SK-N-DZ (cell line): ENCODE measurements around the gene TBC1D2B.
"Not testable (repeated sequence)": the region's sequence is repeated elsewhere in the genome, so short reads cannot be mapped to it uniquely, and the experiment has no call there.

Experiments
- DNase-seq: peaks from one replicate; pipeline ENCODE4 v3.0.0-alpha.2; 2015; ENCODE audit warnings: low spot score

TBC1D2B gene

GRCh38 chr15:78003539-78004008, 73.9 kb downstream of the TBC1D2B start:
- no peak for DNase-seq

- no peak for DNase-seq
These were observed 74.5 kb downstream of the TBC1D2B start for GRCh38 chr15:78002996-78003395.

GRCh38 chr15:78001656-78002055, 75.9 kb downstream of the TBC1D2B start:
- DNase-seq: no peak

GRCh38 chr15:78000927-78001249, 76.6 kb downstream of the TBC1D2B start:
- DNase-seq: no peak

- no peak for DNase-seq
These were observed 77.2 kb downstream of the TBC1D2B start for GRCh38 chr15:78000091-78000926.

- no peak for DNase-seq
These were observed 78.0 kb downstream of the TBC1D2B start for GRCh38 chr15:77999486-77999885.

- no peak for DNase-seq
These were observed 78.9 kb downstream of the TBC1D2B start for GRCh38 chr15:77998592-77998991.

GRCh38 chr15:77997761-77998554, 79.6 kb downstream of the TBC1D2B start:
- DNase-seq: not testable (repeated sequence)

GRCh38 chr15:77997221-77997620, 80.3 kb downstream of the TBC1D2B start:
- DNase-seq: not testable (repeated sequence)

GRCh38 chr15:77996713-77997171, 80.8 kb downstream of the TBC1D2B start:
- DNase-seq: not testable (repeated sequence)

GRCh38 chr15:77996226-77996625, 81.3 kb downstream of the TBC1D2B start:
- not testable (repeated sequence) for DNase-seq

GRCh38 chr15:77995537-77995918, 82.0 kb downstream of the TBC1D2B start:
- not testable (repeated sequence) for DNase-seq

GRCh38 chr15:77994893-77995536, 82.5 kb downstream of the TBC1D2B start:
- not testable (repeated sequence) for DNase-seq

GRCh38 chr15:77993970-77994693, 83.4 kb downstream of the TBC1D2B start:
- not testable (repeated sequence) for DNase-seq

GRCh38 chr15:77993374-77993911, 84.1 kb downstream of the TBC1D2B start:
- DNase-seq: no peak

- DNase-seq: no peak
These were observed 84.9 kb downstream of the TBC1D2B start for GRCh38 chr15:77992356-77993222.

GRCh38 chr15:77991658-77992201, 85.8 kb downstream of the TBC1D2B start:
- not testable (repeated sequence) for DNase-seq

- no peak for DNase-seq
These were observed 86.5 kb downstream of the TBC1D2B start for GRCh38 chr15:77991029-77991406.

- DNase-seq: no peak
These were observed 88.0 kb downstream of the TBC1D2B start for GRCh38 chr15:77989296-77990143.
